Mesenchymal stem cell (in vitro differentiated cells and primary cell): ENCODE results near the gene PPFIA4.

Experiments
- DNase-seq: peaks from one replicate; pipeline ENCODE4 v3.0.0-alpha.2; 2013
- H2AFZ ChIP-seq: one replicate; pipeline ENCODE4 v1.6.1; 2013; ENCODE audit warnings: low read depth, mild to moderate bottlenecking, control low read depth, inconsistent platforms, low read length, moderate library complexity
- H2AK5ac ChIP-seq: 2 replicates; pipeline ENCODE4 v1.6.1; 2013; ENCODE audit warnings: low read length, moderate library complexity, mild to moderate bottlenecking, inconsistent platforms; ENCODE audit not compliant: severe bottlenecking
- H2BK120ac ChIP-seq: one replicate; pipeline ENCODE4 v1.6.1; 2013; ENCODE audit warnings: low read depth, mild to moderate bottlenecking, inconsistent platforms, low read length, moderate library complexity
- H2BK12ac ChIP-seq, 2 experiments: one replicate each; pipeline ENCODE4 v1.6.1; 2013; ENCODE audit warnings: inconsistent platforms in 2 of 2, low read length in 2 of 2, mild to moderate bottlenecking in 2 of 2, moderate library complexity in 2 of 2, control low read depth in 1 of 2
- H2BK15ac ChIP-seq: one replicate; pipeline ENCODE4 v1.6.1; 2013; ENCODE audit warnings: mild to moderate bottlenecking, low read depth, inconsistent platforms; ENCODE audit not compliant: poor library complexity, severe bottlenecking
- H2BK5ac ChIP-seq: 2 replicates; pipeline ENCODE4 v1.6.1; 2013; ENCODE audit warnings: low read depth, mild to moderate bottlenecking, low read length, control low read depth, inconsistent platforms; ENCODE audit not compliant: poor library complexity, severe bottlenecking
- H3K14ac ChIP-seq, 2 experiments: one replicate each; pipeline ENCODE4 v1.6.1; 2013; ENCODE audit warnings: inconsistent platforms in 2 of 2, low read length in 2 of 2, control low read depth in 1 of 2, mild to moderate bottlenecking in 1 of 2, moderate library complexity in 1 of 2
- H3K18ac ChIP-seq, 2 experiments: one replicate each; pipeline ENCODE4 v1.6.1; 2013; ENCODE audit warnings: inconsistent platforms in 2 of 2, low read length in 2 of 2, control low read depth in 1 of 2, low read depth in 1 of 2, mild to moderate bottlenecking in 1 of 2
- H3K23ac ChIP-seq, 2 experiments: one replicate each; pipeline ENCODE4 v1.6.1; 2013; ENCODE audit warnings: inconsistent platforms in 2 of 2, low read length in 2 of 2, mild to moderate bottlenecking in 2 of 2, moderate library complexity in 2 of 2, control low read depth in 1 of 2
- H3K27ac ChIP-seq: 2 replicates; pipeline ENCODE4 v1.5.1; 2013; ENCODE audit warnings: mild to moderate bottlenecking, moderate library complexity, low read length, control low read depth, inconsistent platforms; ENCODE audit not compliant: poor library complexity, severe bottlenecking
- H3K27me3 ChIP-seq, 2 experiments: 2 replicates each; pipeline versions ENCODE4 v1.6.1 to v1.7.0; 2013; ENCODE audit warnings: low read length in 2 of 2, mild to moderate bottlenecking in 2 of 2, moderate library complexity in 2 of 2, control low read depth in 1 of 2, inconsistent platforms in 1 of 2; ENCODE audit not compliant: control insufficient read depth in 1 of 2, insufficient read depth in 1 of 2
- H3K36me3 ChIP-seq, 2 experiments: 2 replicates each; pipeline versions ENCODE4 v1.6.1 to v1.7.0; 2013; ENCODE audit warnings: low read length in 2 of 2, control low read depth in 1 of 2, inconsistent platforms in 1 of 2, low read depth in 1 of 2, mild to moderate bottlenecking in 1 of 2; ENCODE audit not compliant: insufficient read depth in 2 of 2, control insufficient read depth in 1 of 2
- H3K4ac ChIP-seq, 2 experiments: one replicate each; pipeline ENCODE4 v1.6.1; 2013; ENCODE audit warnings: inconsistent platforms in 2 of 2, low read length in 2 of 2, mild to moderate bottlenecking in 2 of 2, moderate library complexity in 2 of 2, control low read depth in 1 of 2, low read depth in 1 of 2
- H3K4me1 ChIP-seq: 2 replicates; pipeline ENCODE4 v1.6.1; 2013; ENCODE audit warnings: low read depth, low read length, control low read depth; ENCODE audit not compliant: control insufficient read depth, insufficient read depth
- H3K4me2 ChIP-seq: 2 replicates; pipeline ENCODE4 v1.6.1; 2013; ENCODE audit warnings: low read length, mild to moderate bottlenecking, inconsistent platforms; ENCODE audit not compliant: poor library complexity, severe bottlenecking
- H3K4me3 ChIP-seq, 2 experiments: 2 replicates each; pipeline versions ENCODE4 v1.5.1 to v1.7.0; 2013; ENCODE audit warnings: low read length in 2 of 2, mild to moderate bottlenecking in 2 of 2, control low read depth in 1 of 2, low read depth in 1 of 2; ENCODE audit not compliant: insufficient read depth in 1 of 2
- H3K79me1 ChIP-seq: replicated peaks from 2 replicates; pipeline ENCODE4 v1.6.1; 2013; ENCODE audit warnings: mild to moderate bottlenecking, control low read depth, low read length, inconsistent platforms; ENCODE audit not compliant: poor library complexity, severe bottlenecking
- H3K9ac ChIP-seq: 2 replicates; pipeline ENCODE4 v1.7.0; 2013; ENCODE audit warnings: mild to moderate bottlenecking, low read length, moderate library complexity
- H3K9me3 ChIP-seq: 2 replicates; pipeline ENCODE4 v1.7.0; 2013; ENCODE audit warnings: mild to moderate bottlenecking, low read length; ENCODE audit not compliant: control insufficient read depth
- H4K8ac ChIP-seq: one replicate; pipeline ENCODE4 v1.6.1; 2013; ENCODE audit warnings: inconsistent platforms, mild to moderate bottlenecking, low read length, moderate library complexity
- H4K91ac ChIP-seq: one replicate; pipeline ENCODE4 v1.6.1; 2013; ENCODE audit warnings: mild to moderate bottlenecking, low read length, inconsistent platforms
- WGBS: methylation state at CpG from one replicate; pipeline ENCODE4 v1.1.7; 2013; ENCODE audit warnings: mixed read lengths; 5-methylcytosine and 5-hydroxymethylcytosine counted together

The PPFIA4 gene

DNA sequence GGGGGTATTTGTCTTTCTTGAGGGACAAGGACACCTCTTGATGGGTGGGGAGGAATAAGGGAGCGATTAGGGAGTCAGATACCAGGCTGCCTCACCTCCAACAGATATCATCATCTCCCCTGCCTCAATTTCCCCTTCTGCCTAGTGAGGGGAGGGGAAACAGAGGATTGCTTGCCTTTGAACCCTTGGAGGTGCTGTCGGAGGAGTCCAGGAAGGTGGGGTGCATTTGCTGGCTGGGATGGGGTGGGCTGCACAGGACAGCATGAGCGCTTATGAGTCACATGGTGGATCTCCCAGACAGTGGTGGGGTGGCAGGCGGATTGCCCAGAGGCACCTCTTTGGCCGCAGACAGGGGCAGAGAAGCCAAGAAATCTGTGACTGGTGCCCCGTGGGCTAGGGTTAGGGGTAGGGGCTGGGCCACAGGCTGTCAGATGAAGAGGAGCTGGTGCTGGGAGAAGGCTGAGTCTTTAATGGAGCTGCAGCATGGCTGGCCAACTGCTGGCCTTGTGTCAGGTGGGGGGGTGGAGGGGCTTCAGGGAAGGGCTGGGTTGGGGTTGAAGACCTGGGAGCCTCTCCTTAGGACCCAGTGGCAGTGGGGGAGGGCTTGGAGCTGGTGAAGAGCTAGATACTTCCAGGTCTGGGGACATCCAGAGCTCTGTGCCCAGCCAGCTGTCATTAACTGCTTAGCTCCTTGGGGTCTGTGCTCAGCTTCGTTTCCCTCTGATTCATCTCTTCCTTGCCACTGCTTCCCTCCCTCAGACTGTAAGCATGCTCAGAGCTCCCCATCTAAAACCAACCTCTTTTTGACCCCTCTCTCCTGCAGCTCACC is 94.2 kb downstream of the PPFIA4 start:
- Histone ChIP-seq H3K4me3 (no peak overlapping the region), H3K23ac (no peak overlapping the region), H3K9ac (no peak overlapping the region), H4K8ac (no peak overlapping the region), H3K9me3 (no peaks in the 10 kb centered on the region), H2BK15ac (no peak overlapping the region), H3K27ac (no peak overlapping the region), H3K14ac (no peak overlapping the region), H3K18ac (no peak overlapping the region), H3K36me3 (no peaks in the 10 kb centered on the region), H3K4ac (no peak overlapping the region), H2AK5ac (no peak overlapping the region), H2BK12ac (no peak overlapping the region), H2BK5ac (no peak overlapping the region), H3K4me1 (peaks cover 18% of the 10 kb centered on the region), H2BK120ac (no peak overlapping the region), H2AFZ (no peak overlapping the region), H3K27me3 (peaks cover 31 to 77% of the 10 kb centered on the region in 2 experiments), H3K79me1 (peaks cover 2% of the 10 kb centered on the region), H4K91ac (no peak overlapping the region), H3K4me2 (no peak overlapping the region)
- DNase-seq: no peak
- WGBS: 86% methylated on average over 6 of the region's 7 CpGs

DNA sequence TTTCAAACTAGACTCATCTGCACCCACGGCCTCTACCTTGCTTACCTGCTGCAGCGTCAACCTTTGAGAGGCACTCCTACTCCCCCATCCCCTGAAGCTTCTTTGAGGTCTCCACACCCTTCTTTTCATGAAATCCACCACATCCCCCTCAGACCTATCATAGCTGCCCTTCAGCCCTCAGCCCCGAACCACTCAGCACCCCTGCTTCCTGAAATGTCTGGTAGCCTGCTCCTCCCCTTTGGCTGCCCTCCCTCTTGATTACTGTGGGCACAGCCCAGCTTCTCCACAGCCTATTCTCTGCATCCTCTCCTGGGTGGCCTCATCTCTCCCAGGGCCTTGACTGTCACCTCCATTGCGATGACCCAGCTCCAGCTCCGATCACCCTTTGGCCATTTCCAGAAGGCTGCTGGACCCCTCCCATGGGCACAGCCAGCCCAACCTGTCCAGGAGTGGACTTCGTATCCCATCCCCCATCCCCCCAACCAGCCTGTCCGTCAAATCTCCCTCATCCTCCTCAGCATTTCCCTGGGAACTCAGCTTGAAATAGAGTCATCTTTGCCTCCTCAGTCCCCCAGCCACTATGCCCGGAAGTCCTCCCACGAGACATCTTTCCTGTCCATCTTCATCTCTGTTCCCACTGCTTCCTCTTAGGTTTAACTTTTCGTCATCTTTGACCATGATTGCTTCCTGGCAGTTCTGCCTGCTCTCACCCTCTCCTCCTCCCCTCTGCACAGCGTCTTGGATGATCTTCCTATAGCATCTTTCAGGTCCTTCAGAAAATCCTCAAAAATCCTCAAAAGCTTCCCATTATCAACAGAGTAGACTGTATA is 95.1 kb downstream of the PPFIA4 start:
- Histone ChIP-seq H3K18ac (no peak overlapping the region), H3K14ac (no peak overlapping the region), H3K4me2 (no peak overlapping the region), H2BK120ac (no peak overlapping the region), H2BK15ac (no peak overlapping the region), H3K4me3 (no peak overlapping the region), H4K8ac (no peak overlapping the region), H3K9me3 (no peaks in the 10 kb centered on the region), H3K4ac (no peak overlapping the region), H2BK12ac (no peak overlapping the region), H3K36me3 (no peaks in the 10 kb centered on the region), H3K23ac (no peak overlapping the region), H3K9ac (no peak overlapping the region), H2AK5ac (no peak overlapping the region), H3K79me1 (peaks cover 2% of the 10 kb centered on the region), H4K91ac (peak overlapping the region; percentile 25), H2BK5ac (no peak overlapping the region), H3K27me3 (peaks cover 24 to 77% of the 10 kb centered on the region in 2 experiments), H3K27ac (no peak overlapping the region), H2AFZ (no peak overlapping the region), H3K4me1 (peaks cover 25% of the 10 kb centered on the region)
- 79% methylated on average over 11 of the region's 11 CpGs for whole genome bisulfite sequencing
- no peak for DNase-seq

DNA sequence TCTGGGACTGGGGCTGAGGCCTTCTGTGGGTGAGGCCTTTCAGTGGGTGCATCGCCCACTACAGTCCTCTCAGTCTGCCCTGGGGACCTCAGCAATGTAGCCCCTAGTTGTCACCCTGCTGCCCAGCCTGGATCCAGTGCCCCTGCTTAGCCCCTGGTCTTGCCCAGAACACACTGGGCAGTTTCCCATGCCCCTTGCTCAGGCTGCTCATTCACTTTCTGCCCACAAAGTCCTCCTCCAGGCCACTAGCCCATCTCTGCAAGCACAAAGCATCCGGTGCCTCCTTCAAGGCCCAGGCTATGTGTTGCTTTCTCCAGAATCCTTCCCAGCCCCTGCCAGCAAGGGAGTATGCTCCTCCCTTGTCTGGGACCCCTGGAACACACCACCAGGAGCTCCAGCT is 95.9 kb downstream of the PPFIA4 start:
- WGBS: 90% methylated on average over 2 of the region's 2 CpGs
- H3K27ac ChIP-seq: no peak overlapping the region

DNA sequence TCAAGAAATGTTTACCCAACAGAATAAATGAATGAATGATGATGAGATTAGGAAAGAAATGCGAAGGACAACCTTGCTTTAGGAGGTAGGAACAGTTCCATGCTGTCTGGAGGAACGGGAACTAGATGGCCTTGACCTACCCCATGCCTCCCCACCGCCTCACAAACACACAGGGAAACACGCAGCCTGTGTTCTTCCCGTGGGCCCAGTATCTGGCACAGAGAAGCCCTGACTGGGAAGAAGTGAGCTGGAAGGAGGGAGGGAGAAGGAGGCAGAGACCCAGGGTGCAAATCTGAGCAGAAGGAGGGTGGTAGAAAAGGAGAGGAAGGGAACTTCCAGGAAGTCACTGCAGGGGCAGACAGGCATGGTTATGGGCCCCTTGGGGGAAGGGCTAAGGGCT is 97.7 kb downstream of the PPFIA4 start:
- Histone ChIP-seq H3K9ac (no peak overlapping the region), H3K18ac (no peak overlapping the region), H3K4me3 (no peak overlapping the region), H4K8ac (no peak overlapping the region), H3K14ac (no peak overlapping the region), H2BK5ac (no peak overlapping the region), H3K4me2 (no peak overlapping the region), H3K79me1 (peaks cover 2% of the 10 kb centered on the region), H4K91ac (no peak overlapping the region), H3K4ac (no peak overlapping the region), H3K9me3 (no peaks in the 10 kb centered on the region), H3K36me3 (peaks cover 0 to 4% of the 10 kb centered on the region in 2 experiments), H3K23ac (no peak overlapping the region), H3K27ac (no peak overlapping the region), H3K27me3 (peaks cover 1 to 54% of the 10 kb centered on the region in 2 experiments), H2BK120ac (no peak overlapping the region), H2AFZ (no peak overlapping the region), H2BK12ac (no peak overlapping the region), H2AK5ac (no peak overlapping the region), H3K4me1 (peaks cover 36% of the 10 kb centered on the region), H2BK15ac (no peak overlapping the region)
- no peak for DNase-seq
- WGBS: 70% methylated on average over 3 of the region's 5 CpGs

More for the DNA sequence above, 95.9 kb downstream of the PPFIA4 start:
- H3K4me1 ChIP-seq: peaks cover 32% of the 10 kb centered on the region
- no peaks in the 10 kb centered on the region for H3K36me3 ChIP-seq
- no peak overlapping the region for H4K8ac ChIP-seq
- H2AK5ac ChIP-seq: no peak overlapping the region
- no peak for DNase-seq
- peaks cover 2% of the 10 kb centered on the region for H3K79me1 ChIP-seq
- H3K18ac ChIP-seq: no peak overlapping the region
- no peak overlapping the region for H3K9ac ChIP-seq
- H3K4ac ChIP-seq: no peak overlapping the region
- no peaks in the 10 kb centered on the region for H3K9me3 ChIP-seq
- no peak overlapping the region for H3K4me3 ChIP-seq
- H3K27me3 ChIP-seq: peaks cover 17 to 70% of the 10 kb centered on the region in 2 experiments
- H2BK120ac ChIP-seq: no peak overlapping the region
- no peak overlapping the region for H3K23ac ChIP-seq
- H2BK12ac ChIP-seq: no peak overlapping the region
- H2BK5ac ChIP-seq: no peak overlapping the region
- no peak overlapping the region for H2BK15ac ChIP-seq
- no peak overlapping the region for H4K91ac ChIP-seq
- no peak overlapping the region for H3K14ac ChIP-seq
- no peak overlapping the region for H2AFZ ChIP-seq
- H3K4me2 ChIP-seq: no peak overlapping the region
